ENCODE data around the gene MMS22L. TPM values are rescaled to one million over a fixed set of nuclear protein-coding genes. Genes with fewer than 3 reads are reported as not detected.

Gene MMS22L
- total RNA-seq, 2 experiments from 2014 or later: 5.3 to 5.8 TPM

DNA sequence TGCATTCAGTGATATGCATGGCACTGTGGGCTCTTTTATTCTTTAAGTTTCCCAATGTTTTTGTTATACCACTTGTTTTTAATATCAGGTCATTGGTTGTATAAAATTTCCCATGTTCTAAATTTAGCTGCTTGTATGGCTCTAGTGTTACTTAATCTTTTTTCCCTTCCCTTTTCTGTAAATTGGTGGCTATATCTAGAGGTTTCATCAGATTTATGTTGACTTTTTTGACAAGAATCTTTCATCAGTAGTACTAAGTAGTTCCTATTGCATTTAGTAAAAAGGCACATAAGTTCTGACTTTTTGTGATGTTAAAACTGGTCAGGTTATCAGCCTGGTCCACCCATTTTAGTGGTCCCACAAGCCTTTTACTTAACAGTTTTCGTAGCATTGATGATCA is 51.1 kb downstream of the MMS22L start:
- Histone ChIP-seq H3K4me3 (ENCODE audit: low read length) (no peak overlapping the region), H3K9me3 (ENCODE audit: control insufficient read depth in 1 of 2, insufficient read depth in 1 of 2, low read length in 2 of 2) (no peaks in the 10 kb centered on the region), H3K27ac (ENCODE audit: low read depth in 1 of 2, low read length in 2 of 2) (no peak overlapping the region), H3K36me3 (ENCODE audit: insufficient read depth, low read length) (peaks cover 5% of the 10 kb centered on the region), H3K27me3 (ENCODE audit: control insufficient read depth in 1 of 2, insufficient read depth in 2 of 2, low read length in 2 of 2) (no peaks in the 10 kb centered on the region), H3K4me1 (ENCODE audit: insufficient read depth, low read length) (no peaks in the 10 kb centered on the region)
- Mint-ChIP-seq H3K36me3 (ENCODE audit: low read depth) (peaks cover 50% of the 10 kb centered on the region), H3K27me3 (no peaks in the 10 kb centered on the region), H3K9me3 (no peaks in the 10 kb centered on the region), H3K4me1 (ENCODE audit: low read depth) (no peaks in the 10 kb centered on the region), H3K4me3 (no peak overlapping the region), H3K27ac (no peak overlapping the region)
- DNase-seq: no peak
- intact Hi-C loops (cut with DNase I, micrococcal nuclease): no loop called here
- ChIA-PET POLR2A (no interaction called here), CTCF (interaction anchor here (0.6 kb wide), 1 partner anchor 27 kb away, joined by 3 read pairs; no protein-coding TSS in a partner anchor)
- TF ChIP-seq, protein P1, sequence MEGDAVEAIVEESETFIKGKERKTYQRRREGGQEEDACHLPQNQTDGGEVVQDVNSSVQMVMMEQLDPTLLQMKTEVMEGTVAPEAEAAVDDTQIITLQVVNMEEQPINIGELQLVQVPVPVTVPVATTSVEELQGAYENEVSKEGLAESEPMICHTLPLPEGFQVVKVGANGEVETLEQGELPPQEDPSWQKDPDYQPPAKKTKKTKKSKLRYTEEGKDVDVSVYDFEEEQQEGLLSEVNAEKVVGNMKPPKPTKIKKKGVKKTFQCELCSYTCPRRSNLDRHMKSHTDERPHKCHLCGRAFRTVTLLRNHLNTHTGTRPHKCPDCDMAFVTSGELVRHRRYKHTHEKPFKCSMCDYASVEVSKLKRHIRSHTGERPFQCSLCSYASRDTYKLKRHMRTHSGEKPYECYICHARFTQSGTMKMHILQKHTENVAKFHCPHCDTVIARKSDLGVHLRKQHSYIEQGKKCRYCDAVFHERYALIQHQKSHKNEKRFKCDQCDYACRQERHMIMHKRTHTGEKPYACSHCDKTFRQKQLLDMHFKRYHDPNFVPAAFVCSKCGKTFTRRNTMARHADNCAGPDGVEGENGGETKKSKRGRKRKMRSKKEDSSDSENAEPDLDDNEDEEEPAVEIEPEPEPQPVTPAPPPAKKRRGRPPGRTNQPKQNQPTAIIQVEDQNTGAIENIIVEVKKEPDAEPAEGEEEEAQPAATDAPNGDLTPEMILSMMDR (IDR thresholded peaks at IDR 0.05): no peak
- no peak for ATAC-seq (ENCODE audit: poor library complexity)

DNA sequence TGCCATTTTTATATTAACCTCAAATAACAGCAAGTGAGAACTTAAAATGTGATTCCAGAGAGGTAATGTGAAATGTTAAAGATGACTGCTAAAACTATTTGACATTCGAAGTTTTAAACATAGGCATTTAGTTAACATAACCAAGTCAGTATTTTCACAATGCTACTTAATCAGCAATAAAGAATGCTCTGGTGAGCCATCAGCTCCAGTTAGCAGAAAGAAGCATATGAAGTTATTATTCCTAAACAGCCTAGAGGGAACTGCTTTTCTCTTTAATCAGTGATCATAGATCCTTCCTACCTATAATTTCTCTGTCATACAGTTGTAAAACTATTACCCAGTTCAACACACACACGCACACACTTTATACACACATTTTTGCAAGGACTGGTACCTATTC is 60.1 kb downstream of the MMS22L start:
- ATAC-seq (ENCODE audit: poor library complexity) (no peak), DNase-seq (no peak)
- TF ChIP-seq, protein P1 (IDR thresholded peaks at IDR 0.05): no peak
- no peak overlapping the region for H3K4me3 ChIP-seq (ENCODE audit: low read length)
- ChIA-PET CTCF (no interaction called here), POLR2A (no interaction called here)
- peaks cover 17% of the 10 kb centered on the region for H3K36me3 Mint-ChIP-seq (ENCODE audit: low read depth)
- intact Hi-C loops (cut with DNase I, micrococcal nuclease): no loop called here
- no peaks in the 10 kb centered on the region for H3K27me3 ChIP-seq (ENCODE audit: control insufficient read depth in 1 of 2, insufficient read depth in 2 of 2, low read length in 2 of 2)
- no peaks in the 10 kb centered on the region for H3K9me3 Mint-ChIP-seq
- no peak overlapping the region for H3K27ac ChIP-seq (ENCODE audit: low read depth in 1 of 2, low read length in 2 of 2)
- H3K9me3 ChIP-seq (ENCODE audit: control insufficient read depth in 1 of 2, insufficient read depth in 1 of 2, low read length in 2 of 2): no peaks in the 10 kb centered on the region
- H3K4me1 ChIP-seq (ENCODE audit: insufficient read depth, low read length): no peaks in the 10 kb centered on the region
- no peaks in the 10 kb centered on the region for H3K27me3 Mint-ChIP-seq
- H3K4me1 Mint-ChIP-seq (ENCODE audit: low read depth): no peaks in the 10 kb centered on the region
- H3K36me3 ChIP-seq (ENCODE audit: insufficient read depth, low read length): peaks cover 4% of the 10 kb centered on the region
- H3K4me3 Mint-ChIP-seq: no peak overlapping the region
- no peak overlapping the region for H3K27ac Mint-ChIP-seq

DNA sequence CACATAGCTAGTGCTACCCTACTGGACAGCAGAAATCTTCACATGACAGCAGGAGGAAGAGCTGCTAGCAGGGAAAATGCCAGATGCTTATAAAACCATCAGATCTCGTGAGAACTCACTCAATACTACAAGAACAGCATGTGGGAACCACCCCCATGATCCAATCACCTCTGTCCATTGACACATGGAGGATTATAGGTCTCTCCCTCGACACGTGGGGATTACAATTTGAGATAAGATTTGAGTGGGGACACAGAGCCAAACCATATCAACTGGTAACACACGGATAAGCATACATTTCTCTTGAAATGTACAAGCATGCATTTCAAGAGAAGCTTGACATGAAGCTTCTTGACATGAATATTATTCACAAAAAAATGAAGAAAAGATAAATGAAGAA is 64.1 kb downstream of the MMS22L start:
- Histone ChIP-seq H3K4me1 (ENCODE audit: insufficient read depth, low read length) (no peaks in the 10 kb centered on the region), H3K27me3 (ENCODE audit: control insufficient read depth in 1 of 2, insufficient read depth in 2 of 2, low read length in 2 of 2) (no peaks in the 10 kb centered on the region), H3K27ac (ENCODE audit: low read depth in 1 of 2, low read length in 2 of 2) (no peak overlapping the region), H3K9me3 (ENCODE audit: control insufficient read depth in 1 of 2, insufficient read depth in 1 of 2, low read length in 2 of 2) (no peaks in the 10 kb centered on the region), H3K4me3 (ENCODE audit: low read length) (no peak overlapping the region), H3K36me3 (ENCODE audit: insufficient read depth, low read length) (no peaks in the 10 kb centered on the region)
- intact Hi-C loops (cut with DNase I, micrococcal nuclease): no loop called here
- Mint-ChIP-seq H3K4me3 (no peak overlapping the region), H3K27me3 (no peaks in the 10 kb centered on the region), H3K9me3 (no peaks in the 10 kb centered on the region), H3K27ac (no peak overlapping the region), H3K36me3 (ENCODE audit: low read depth) (no peaks in the 10 kb centered on the region), H3K4me1 (ENCODE audit: low read depth) (peaks cover 6% of the 10 kb centered on the region)
- TF ChIP-seq, protein P1 (IDR thresholded peaks at IDR 0.05): no peak
- no peak for DNase-seq
- ATAC-seq (ENCODE audit: poor library complexity): no peak
- CTCF ChIA-PET: no interaction called here
- POLR2A ChIA-PET: no interaction called here

All from CD4-positive, alpha-beta T cell (primary cell).